WTC11 (cell line): Measurements from ENCODE around the gene CUL1.

Source experiments
- ATF1 ChIP-seq: sonication (generic); formaldehyde crosslinking; IDR thresholded peaks from 2 replicates; pipeline ENCODE4 v1.8.1; 2023; ENCODE audit warnings: mild to moderate bottlenecking, moderate library complexity, missing genetic modification reagents
- CTCF ChIP-seq: fragments of 200-600 bp; IDR thresholded peaks from 2 replicates; pipeline ENCODE4 v1.8.0; 2022; ENCODE audit warnings: antibody characterized with exemption
- ELF4 ChIP-seq: sonication (generic); formaldehyde crosslinking; IDR thresholded peaks from 2 replicates; pipeline ENCODE4 v1.8.1; 2022; ENCODE audit warnings: low read depth, mild to moderate bottlenecking, moderate library complexity, missing genetic modification reagents
- FOXJ3 ChIP-seq: sonication (generic); formaldehyde crosslinking; IDR thresholded peaks from 2 replicates; pipeline ENCODE4 v1.9.0; 2021; ENCODE audit warnings: missing genetic modification reagents, mild to moderate bottlenecking, borderline replicate concordance
- HMGXB4 ChIP-seq: sonication (generic); formaldehyde crosslinking; IDR thresholded peaks from 2 replicates; pipeline ENCODE4 v1.8.1; 2023; ENCODE audit warnings: mild to moderate bottlenecking, moderate library complexity, missing genetic modification reagents
- JUN ChIP-seq: sonication (generic); formaldehyde crosslinking; IDR thresholded peaks from 2 replicates; pipeline ENCODE4 v1.8.0; 2023; ENCODE audit warnings: mild to moderate bottlenecking, missing genetic modification reagents
- NFE2L1 ChIP-seq: sonication (generic); formaldehyde crosslinking; IDR thresholded peaks from 2 replicates; pipeline ENCODE4 v1.8.1; 2023; ENCODE audit warnings: missing genetic modification reagents
- RELA ChIP-seq: sonication (generic); formaldehyde crosslinking; IDR thresholded peaks from 2 replicates; pipeline ENCODE4 v1.8.1; 2022; ENCODE audit warnings: missing genetic modification reagents, mild to moderate bottlenecking, borderline replicate concordance
- STAT6 ChIP-seq: sonication (generic); formaldehyde crosslinking; conservative IDR thresholded peaks from 2 replicates; pipeline ENCODE4 v1.8.1; 2023; ENCODE audit warnings: mild to moderate bottlenecking, low read depth, missing genetic modification reagents, moderate library complexity

GRCh38 chr7:148698007-148698396 is 701 bp upstream of the CUL1 start:
- TF ChIP-seq JUN (no peak), CTCF (no peak), FOXJ3 (no peak), ELF4 (no peak), ATF1 (CRISPR knock-in tag) (no peak), STAT6 (no peak), NFE2L1 (no peak), RELA (no peak), HMGXB4 (no peak)
